ENCODE data around the gene MYBPC1.

MYBPC1 gene

GRCh38 chr12:101619858-101620761 lies 25.3 kb downstream of the MYBPC1 start:
- no peak for DNase-seq (ENCODE audit: low read depth in 2 of 2)
- no peak for TF ChIP-seq CTCF (IDR thresholded peaks at IDR 0.05; ENCODE audit: low read depth, low read length)
- H3K4me3 ChIP-seq (replicated peaks in 1 of 2; ENCODE audit: low read depth in 2 of 2, low read length in 2 of 2): no peak overlapping the region

- DNase-seq (ENCODE audit: low read depth in 2 of 2): no peak
- TF ChIP-seq CTCF (IDR thresholded peaks at IDR 0.05; ENCODE audit: low read depth, low read length): no peak
Measured at GRCh38 chr12:101620762-101621133, 26.0 kb downstream of the MYBPC1 start.

GRCh38 chr12:101628676-101629075 lies 33.9 kb downstream of the MYBPC1 start:
- no peak for DNase-seq (ENCODE audit: low read depth in 2 of 2)
- no peak overlapping the region for H3K4me3 ChIP-seq (replicated peaks in 1 of 2; ENCODE audit: low read depth in 2 of 2, low read length in 2 of 2)
- TF ChIP-seq CTCF (IDR thresholded peaks at IDR 0.05; ENCODE audit: low read depth, low read length): no peak

More at GRCh38 chr12:101620762-101621133, 26.0 kb downstream of the MYBPC1 start:
- no peak overlapping the region for H3K4me3 ChIP-seq (replicated peaks in 1 of 2; ENCODE audit: low read depth in 2 of 2, low read length in 2 of 2)

GRCh38 chr12:101634724-101635123 lies 40.0 kb downstream of the MYBPC1 start:
- DNase-seq (ENCODE audit: low read depth in 2 of 2): no peak
- TF ChIP-seq CTCF (IDR thresholded peaks at IDR 0.05; ENCODE audit: low read depth, low read length): no peak
- no peak overlapping the region for H3K4me3 ChIP-seq (replicated peaks in 1 of 2; ENCODE audit: low read depth in 2 of 2, low read length in 2 of 2)

- DNase-seq (ENCODE audit: low read depth in 2 of 2): no peak
- H3K4me3 ChIP-seq (replicated peaks in 1 of 2; ENCODE audit: low read depth in 2 of 2, low read length in 2 of 2): no peak overlapping the region
- no peak for TF ChIP-seq CTCF (IDR thresholded peaks at IDR 0.05; ENCODE audit: low read depth, low read length)
Measured at GRCh38 chr12:101637936-101638335, 43.2 kb downstream of the MYBPC1 start.

- TF ChIP-seq CTCF (IDR thresholded peaks at IDR 0.05; ENCODE audit: low read depth, low read length): no peak
- no peak for DNase-seq (ENCODE audit: low read depth in 2 of 2)
- H3K4me3 ChIP-seq (replicated peaks in 1 of 2; ENCODE audit: low read depth in 2 of 2, low read length in 2 of 2): no peak overlapping the region
Measured at GRCh38 chr12:101642115-101643067, 47.6 kb downstream of the MYBPC1 start.
